Nephron progenitor cell (in vitro differentiated cells): ENCODE results near the gene ROBO3.

Experiments
- DNase-seq: peaks from one replicate; pipeline ENCODE4 v3.0.0; 2021
- H3K27ac Mint-ChIP-seq: 2 replicates; pipeline ENCODE4 v1.8.0; 2021; ENCODE audit warnings: mild to moderate bottlenecking, moderate library complexity, mixed read lengths
- H3K27me3 Mint-ChIP-seq: 2 replicates; pipeline ENCODE4 v1.8.0; 2021; ENCODE audit warnings: mild to moderate bottlenecking, low read depth, mixed read lengths; ENCODE audit not compliant: poor library complexity
- H3K36me3 Mint-ChIP-seq: 2 replicates; pipeline ENCODE4 v1.8.0; 2021; ENCODE audit warnings: low read depth, mixed read lengths
- H3K4me1 Mint-ChIP-seq: 2 replicates; pipeline ENCODE4 v1.8.0; 2021; ENCODE audit warnings: mixed read lengths
- H3K4me3 Mint-ChIP-seq: 2 replicates; pipeline ENCODE4 v1.8.0; 2021; ENCODE audit warnings: mild to moderate bottlenecking, moderate library complexity, mixed read lengths
- H3K9me3 Mint-ChIP-seq: 2 replicates; pipeline ENCODE4 v1.8.0; 2021; ENCODE audit warnings: mild to moderate bottlenecking, moderate library complexity, mixed read lengths
- CTCF ChIP-seq: fragments of 200-600 bp; sonication (generic); IDR thresholded peaks from 2 replicates; pipeline ENCODE4 v1.5.0; 2021; ENCODE audit warnings: antibody characterized with exemption

ROBO3 gene

GRCh38 chr11:124899383-124900145 lies 34.3 kb downstream of the ROBO3 start:
- DNase-seq, result no peak
- no peak overlapping the region for H3K4me3 Mint-ChIP-seq
- H3K9me3 Mint-ChIP-seq, result no peaks in the 10 kb centered on the region
- peaks cover 50% of the 10 kb centered on the region for H3K27me3 Mint-ChIP-seq
- H3K4me1 Mint-ChIP-seq, result peaks cover 33% of the 10 kb centered on the region
- no peak overlapping the region for H3K27ac Mint-ChIP-seq
- TF ChIP-seq CTCF, result no peak
- H3K36me3 Mint-ChIP-seq, result no peaks in the 10 kb centered on the region

- Mint-ChIP-seq H3K36me3 (no peaks in the 10 kb centered on the region), H3K4me1 (peaks cover 29% of the 10 kb centered on the region), H3K4me3 (no peak overlapping the region), H3K9me3 (peaks cover 3% of the 10 kb centered on the region), H3K27ac (no peak overlapping the region), H3K27me3 (peaks cover 48% of the 10 kb centered on the region)
- DNase-seq, result no peak
- TF ChIP-seq CTCF, result no peak
Measured at GRCh38 chr11:124900464-124900863, 35.2 kb downstream of the ROBO3 start.

GRCh38 chr11:124902616-124903015 lies 37.4 kb downstream of the ROBO3 start:
- H3K9me3 Mint-ChIP-seq, result peaks cover 9% of the 10 kb centered on the region
- H3K4me1 Mint-ChIP-seq, result peaks cover 23% of the 10 kb centered on the region
- no peak for TF ChIP-seq CTCF
- H3K27me3 Mint-ChIP-seq, result peaks cover 60% of the 10 kb centered on the region
- no peak overlapping the region for H3K27ac Mint-ChIP-seq
- no peak overlapping the region for H3K4me3 Mint-ChIP-seq
- no peak for DNase-seq
- H3K36me3 Mint-ChIP-seq, result no peaks in the 10 kb centered on the region

GRCh38 chr11:124915541-124916369 lies 50.5 kb downstream of the ROBO3 start:
- Mint-ChIP-seq H3K4me1 (peaks cover 3% of the 10 kb centered on the region), H3K27me3 (peaks cover 42% of the 10 kb centered on the region), H3K27ac (peak overlapping the region; percentile 38), H3K36me3 (peaks cover 10% of the 10 kb centered on the region), H3K9me3 (peaks cover 48% of the 10 kb centered on the region), H3K4me3 (no peak overlapping the region)
- DNase-seq, result no peak
- TF ChIP-seq CTCF, result no peak

GRCh38 chr11:124916370-124916710 lies 51.1 kb downstream of the ROBO3 start:
- no peak for DNase-seq
- Mint-ChIP-seq H3K4me1 (peaks cover 3% of the 10 kb centered on the region), H3K4me3 (no peak overlapping the region), H3K27me3 (peaks cover 43% of the 10 kb centered on the region), H3K9me3 (peaks cover 43% of the 10 kb centered on the region), H3K36me3 (peaks cover 10% of the 10 kb centered on the region), H3K27ac (no peak overlapping the region)
- TF ChIP-seq CTCF, result no peak
